Erythroblast (primary cell): ENCODE results near the gene HOXD12.

Experiments used
- GATA1 ChIP-seq: IDR thresholded peaks from 2 replicates; pipeline ENCODE4 v1.6.1; 2011; ENCODE audit warnings: low read depth, mild to moderate bottlenecking, control low read depth, low read length, moderate library complexity
- POLR2A ChIP-seq: IDR thresholded peaks from 2 replicates; pipeline ENCODE4 v1.6.1; 2011; ENCODE audit warnings: mild to moderate bottlenecking, low read length

DNA sequence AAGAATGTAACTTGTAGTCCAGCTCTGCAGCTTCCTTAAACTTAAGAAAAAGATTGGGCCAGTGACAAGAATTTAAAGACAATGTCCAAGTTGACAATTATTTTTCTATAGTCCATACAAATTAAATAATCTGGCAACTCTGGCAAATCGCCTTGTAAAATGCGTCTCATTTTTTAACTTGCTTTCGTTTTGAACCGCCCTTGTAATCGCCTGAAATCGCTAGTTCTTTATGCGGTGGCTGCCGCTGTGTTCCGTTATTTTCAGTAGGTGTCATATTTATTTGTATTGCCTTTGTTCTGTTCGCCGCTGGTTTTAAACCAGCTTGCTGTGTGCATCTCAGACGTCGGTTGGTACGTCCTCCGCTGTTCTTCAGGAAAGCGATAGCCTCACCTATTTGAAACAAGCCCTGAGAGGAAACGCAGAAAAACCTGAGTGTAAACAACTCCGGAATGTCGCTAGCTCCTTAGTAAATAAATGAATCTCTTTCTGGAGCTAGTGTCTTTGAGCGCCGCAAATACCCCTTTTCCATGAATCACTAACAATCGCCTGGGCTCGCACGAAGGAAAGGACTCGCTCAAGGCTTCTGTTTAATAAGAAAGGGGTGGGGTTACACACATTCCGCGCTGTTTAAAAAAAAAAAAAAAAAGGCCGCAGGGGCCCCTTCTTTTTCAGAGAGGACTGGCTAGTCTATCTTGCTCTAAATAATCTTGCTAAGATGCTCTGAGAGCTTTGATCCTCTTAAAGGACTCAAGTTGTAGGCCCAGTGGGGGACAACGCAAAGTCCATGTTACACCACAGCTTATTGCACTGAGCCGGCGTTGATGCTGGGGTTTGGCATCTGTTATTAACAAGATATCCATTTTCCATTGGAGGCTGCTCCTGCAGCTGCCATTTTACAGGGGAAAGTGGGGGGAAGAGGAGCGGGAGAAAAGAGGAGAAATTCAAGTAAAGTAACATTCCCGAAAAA is 32.9 kb downstream of the HOXD12 start:
- TF ChIP-seq POLR2A (no peak), GATA1 (no peak)
